Astrocyte (in vitro differentiated cells and primary cell): Measurements from ENCODE around the gene OR3A1.

ENCODE experiments used
- CTCF ChIP-seq: IDR thresholded peaks from 2 replicates; pipeline ENCODE4 v1.5.1; 2011; ENCODE audit warnings: low read depth, mild to moderate bottlenecking, inconsistent platforms, low read length, moderate library complexity; ENCODE audit not compliant: insufficient read depth
- EZH2 ChIP-seq: IDR thresholded peaks from 2 replicates; pipeline ENCODE4 v1.6.1; 2012; ENCODE audit warnings: mild to moderate bottlenecking, low read length, inconsistent platforms; ENCODE audit not compliant: insufficient read depth

GRCh38 chr17:3316836-3317235 is 18.7 kb upstream of the OR3A1 start:
- no peak for TF ChIP-seq CTCF
- TF ChIP-seq EZH2, result no peak
